ENCODE data around the gene GGA1. TPM values are rescaled to one million over a fixed set of nuclear protein-coding genes. Genes with fewer than 3 reads are reported as not detected.

Gene GGA1
- total and polyA plus RNA-seq, 9 of the 15 experiments (the other 6 are each of a cell fraction or from before 2014, with no cell fraction given): 1.5 to 69.5 (median 31.6) TPM

GRCh38 chr22:37617431-37617830 is 8.8 kb downstream of the GGA1 start:
- 100% methylated on average over 1 of the region's 1 CpG for WGBS (ENCODE audit: insufficient coverage, low coverage, missing lambda C conversion rate)
- Histone ChIP-seq H3K4me2 (ENCODE audit: insufficient read depth, low read length) (no peak overlapping the region), H3K4me1 (replicated peaks in 1 of 2; ENCODE audit: control insufficient read depth in 2 of 2, insufficient read depth in 2 of 2, low read length in 2 of 2) (peaks cover 0 to 6% of the 10 kb centered on the region in 2 experiments; a peak in 2 of 5 replicates), H3K9me3 (replicated peaks; ENCODE audit: control insufficient read depth, insufficient read depth, low read depth, low read length) (no peaks in the 10 kb centered on the region), H3K36me3 (ENCODE audit: control insufficient read depth, insufficient read depth, low read length) (peaks cover 62% of the 10 kb centered on the region; the same call in 2 of the 3 replicates), H3K9ac (ENCODE audit: insufficient read depth in 1 of 2, low read depth in 2 of 2, low read length in 2 of 2) (no peak overlapping the region), H4K20me1 (replicated peaks; ENCODE audit: control insufficient read depth, insufficient read depth, low read length) (no peaks in the 10 kb centered on the region), H2AFZ (ENCODE audit: low read depth, low read length) (no peak overlapping the region), H3K27ac (ENCODE audit: extremely low read depth, low read depth, low read length) (no peak overlapping the region), H3K9me1 (ENCODE audit: control insufficient read depth, insufficient read depth, low read length) (no peaks in the 10 kb centered on the region), H3K27me3 (ENCODE audit: control insufficient read depth in 2 of 2, insufficient read depth in 2 of 2, low read length in 2 of 2) (no peaks in the 10 kb centered on the region), H3K4me3 (no peak overlapping the region), H3K79me2 (ENCODE audit: control insufficient read depth, insufficient read depth, low read length) (peaks cover 3% of the 10 kb centered on the region; the same call in 1 of the 3 replicates)
- intact Hi-C loops (cut with micrococcal nuclease) (no loop called here), in situ Hi-C loops (cut with MboI) (no loop called here)
- CTCF ChIA-PET (ENCODE audit: low intra/inter-chr PET ratio): no interaction called here
- FAIRE-seq: no peak
- TSS peak; percentile 31 for BruUV-seq (replicated peaks)
- no peak for ATAC-seq
- TF ChIP-seq RBM39 (optimal IDR thresholded peaks at IDR 0.05; ENCODE audit: low read depth, low read length) (no peak), ZNF121 (CRISPR knock-in tag; conservative IDR thresholded peaks at IDR 0.05) (peak; percentile 75)
- POLR2A ChIA-PET: no interaction called here
- DNase-seq (ENCODE audit: extremely low read depth in 1 of 4, low spot score in 3 of 4): no peak

- Histone ChIP-seq H4K20me1 (replicated peaks; ENCODE audit: control insufficient read depth, insufficient read depth, low read length) (no peaks in the 10 kb centered on the region), H3K79me2 (ENCODE audit: control insufficient read depth, insufficient read depth, low read length) (no peaks in the 10 kb centered on the region; the same call in 2 of the 3 replicates), H3K4me3 (no peak overlapping the region), H3K27ac (ENCODE audit: extremely low read depth, low read depth, low read length) (no peak overlapping the region), H3K9ac (ENCODE audit: insufficient read depth in 1 of 2, low read depth in 2 of 2, low read length in 2 of 2) (no peak overlapping the region), H2AFZ (ENCODE audit: low read depth, low read length) (no peak overlapping the region), H3K4me1 (replicated peaks in 1 of 2; ENCODE audit: control insufficient read depth in 2 of 2, insufficient read depth in 2 of 2, low read length in 2 of 2) (peaks cover 0 to 9% of the 10 kb centered on the region in 2 experiments; a peak in 2 of 5 replicates), H3K36me3 (ENCODE audit: control insufficient read depth, insufficient read depth, low read length) (peaks cover 58% of the 10 kb centered on the region; the same call in 2 of the 3 replicates), H3K4me2 (ENCODE audit: insufficient read depth, low read length) (no peak overlapping the region), H3K27me3 (ENCODE audit: control insufficient read depth in 2 of 2, insufficient read depth in 2 of 2, low read length in 2 of 2) (no peaks in the 10 kb centered on the region), H3K9me1 (ENCODE audit: control insufficient read depth, insufficient read depth, low read length) (no peaks in the 10 kb centered on the region), H3K9me3 (replicated peaks; ENCODE audit: control insufficient read depth, insufficient read depth, low read depth, low read length) (no peaks in the 10 kb centered on the region)
- ATAC-seq (no peak), FAIRE-seq (no peak), DNase-seq (ENCODE audit: extremely low read depth in 1 of 4, low spot score in 3 of 4) (no peak)
- CTCF ChIA-PET (ENCODE audit: low intra/inter-chr PET ratio): no interaction called here
- intact Hi-C loops (cut with micrococcal nuclease): no loop called here
- in situ Hi-C loops (cut with MboI): no loop called here
- POLR2A ChIA-PET: interaction anchor here (0.5 kb wide), 1 partner anchor 30 kb away, joined by 3 read pairs; no protein-coding TSS in a partner anchor
- BruUV-seq (replicated peaks): no TSS peak
- WGBS (ENCODE audit: insufficient coverage, low coverage, missing lambda C conversion rate): 93% methylated on average over 3 of the region's 14 CpGs
- TF ChIP-seq POLR2G (IDR thresholded peaks at IDR 0.05; ENCODE audit: low read depth, low read length) (0 out of 2 replicates have a peak, but pooled peaks have one; percentile 33), SAFB (IDR thresholded peaks at IDR 0.05; ENCODE audit: borderline replicate concordance, low read depth, low read length) (no peak), HIVEP1 (CRISPR knock-in tag; IDR thresholded peaks at IDR 0.05) (no peak), THRB (CRISPR knock-in tag; conservative IDR thresholded peaks at IDR 0.05) (no peak), SIRT6 (IDR thresholded peaks at IDR 0.05; ENCODE audit: low read depth, low read length) (no peak), ZKSCAN3 (CRISPR knock-in tag; IDR thresholded peaks at IDR 0.05) (no peak), JUND (IDR thresholded peaks at IDR 0.05; ENCODE audit: borderline replicate concordance, low read depth, low read length) (no peak), JUND (tag; IDR thresholded peaks at IDR 0.05; ENCODE audit: borderline replicate concordance, low read depth, low read length) (no peak), CHAMP1 (IDR thresholded peaks at IDR 0.05) (no peak)
Measured at GRCh38 chr22:37618072-37618656, 9.5 kb downstream of the GGA1 start.

Measured in K562 (cell line).